ENCODE results near the gene DOCK7. TPM values are rescaled to one million over a fixed set of nuclear protein-coding genes. Genes with fewer than 3 reads are reported as not detected.

Gene DOCK7
- total and polyA plus RNA-seq, 2 of the 8 experiments (the other 6 are each of a cell fraction or from before 2014, with no cell fraction given) = 10.2 to 33.7 TPM

DNA sequence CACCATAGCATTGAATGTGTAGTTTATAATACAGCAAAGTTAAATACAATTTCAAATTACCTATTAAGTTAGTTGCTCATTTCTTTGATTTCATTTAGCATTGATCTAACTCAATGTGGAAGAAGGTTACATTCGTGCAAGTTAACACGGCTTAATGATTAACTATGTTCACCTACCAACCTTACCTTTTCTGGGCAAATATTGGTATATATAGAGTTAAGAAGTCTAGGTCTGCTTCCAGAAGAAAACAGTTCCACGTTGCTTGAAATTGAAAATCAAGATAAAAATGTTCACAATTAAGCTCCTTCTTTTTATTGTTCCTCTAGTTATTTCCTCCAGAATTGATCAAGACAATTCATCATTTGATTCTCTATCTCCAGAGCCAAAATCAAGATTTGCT, 90.9 kb downstream of the DOCK7 start, which contains the start of gene ANGPTL3:
TSS of gene ANGPTL3 (plus strand) at position 240 of the 400 bp plus-strand sequence. CDS start at position 287, 47 bp downstream.
- Histone ChIP-seq H4K91ac (replicated peaks; ENCODE audit: insufficient read length, low read length) (no peak within 1 kb of the TSS), H3K23me2 (ENCODE audit: low read depth, low read length) (no peaks in the 10 kb centered on the region), H2AFZ (ENCODE audit: low read length) (no peak within 1 kb of the TSS), H3K4me2 (ENCODE audit: insufficient read depth in 1 of 2, low read depth in 2 of 2, low read length in 2 of 2) (no peak within 1 kb of the TSS), H3K23ac (ENCODE audit: insufficient read length) (no peak within 1 kb of the TSS), H2BK120ac (replicated peaks; ENCODE audit: low read depth, low read length) (no peak within 1 kb of the TSS), H3K4ac (replicated peaks; ENCODE audit: insufficient read length, low read depth, low read length) (no peak within 1 kb of the TSS), H3K56ac (replicated peaks; ENCODE audit: insufficient read length, low read depth, low read length) (no peak within 1 kb of the TSS), H3K36me3 (ENCODE audit: control insufficient read depth in 2 of 4, insufficient read depth in 4 of 4, low read length in 3 of 4) (no peaks in the 10 kb centered on the region), H3K79me2 (ENCODE audit: control insufficient read depth in 1 of 2, insufficient read depth in 2 of 2, low read length in 2 of 2) (no peaks in the 10 kb centered on the region), H2BK5ac (ENCODE audit: low read depth, low read length) (no peak within 1 kb of the TSS), H3K9ac (replicated peaks in 1 of 4; ENCODE audit: extremely low read depth in 1 of 4, low read depth in 3 of 4, low read length in 3 of 4) (no peak within 1 kb of the TSS), H4K20me1 (replicated peaks in 1 of 2; ENCODE audit: control insufficient read depth in 1 of 2, insufficient read depth in 2 of 2, low read length in 2 of 2) (no peaks in the 10 kb centered on the region), H3K4me1 (replicated peaks in 1 of 4; ENCODE audit: control insufficient read depth in 3 of 4, insufficient read depth in 4 of 4, low read length in 3 of 4) (no peaks in the 10 kb centered on the region), H2BK12ac (ENCODE audit: low read depth, low read length) (no peak within 1 kb of the TSS), H4K8ac (ENCODE audit: extremely low read depth, insufficient read depth, low read length) (no peak within 1 kb of the TSS), H4K5ac (ENCODE audit: insufficient read length, low read depth, low read length) (no peak within 1 kb of the TSS), H3K27ac (ENCODE audit: low read depth, low read length) (no peak within 1 kb of the TSS), H2BK20ac (ENCODE audit: low read length) (no peak within 1 kb of the TSS), H3K18ac (ENCODE audit: extremely low read depth, low read length) (no peak within 1 kb of the TSS), H3K14ac (ENCODE audit: insufficient read length) (no peak within 1 kb of the TSS), H3K4me3 (ENCODE audit: extremely low read depth in 1 of 4, insufficient read depth in 2 of 4, low read depth in 3 of 4, low read length in 4 of 4) (no peak within 1 kb of the TSS), H3K27me3 (replicated peaks in 1 of 4; ENCODE audit: control insufficient read depth in 3 of 4, extremely low read depth in 1 of 4, insufficient read depth in 3 of 4, low read length in 3 of 4) (no peaks in the 10 kb centered on the region), H2AK5ac (ENCODE audit: low read depth, low read length) (no peak within 1 kb of the TSS), H3K9me3 (ENCODE audit: insufficient read depth in 2 of 2, low read depth in 1 of 2, low read length in 1 of 2) (no peaks in the 10 kb centered on the region), H3K79me1 (ENCODE audit: low read depth, low read length) (no peaks in the 10 kb centered on the region), H2BK15ac (ENCODE audit: low read length) (no peak within 1 kb of the TSS)
- POLR2A ChIA-PET (ENCODE audit: partially characterized antibody) = no interaction called here
- no peak for FAIRE-seq
- no peak for DNase-seq (ENCODE audit: low read depth in 1 of 2, low spot score in 2 of 2)
- CTCF ChIA-PET (ENCODE audit: partially characterized antibody) = no interaction called here
- 94% methylated on average over 3 of the region's 3 CpGs; no CpG with 5 or more reads in 1 of the 2 experiments for WGBS, 2 experiments (ENCODE audit: extremely low coverage in 1 of 2, insufficient coverage in 1 of 2, insufficient read length in 1 of 2, insufficient replicate concordance in 2 of 2, low coverage in 1 of 2, low lambda C conversion rate in 2 of 2, missing lambda C conversion rate in 1 of 2)
- no peak for TF ChIP-seq BCL11A (IDR thresholded peaks at IDR 0.05; ENCODE audit: low read depth in 2 of 2, low read length in 2 of 2)
- no peak for TF ChIP-seq EP300 (IDR thresholded peaks at IDR 0.05; ENCODE audit: borderline replicate concordance in 1 of 2, low read depth in 2 of 2, low read length in 2 of 2)

Data from H1 (cell line).